Measurements from ENCODE around the gene HBS1L. TPM values are rescaled to one million over a fixed set of nuclear protein-coding genes. Genes with fewer than 3 reads are reported as not detected.

HBS1L gene
- total RNA-seq, 1 experiment from 2014 or later = 95.4 TPM

DNA sequence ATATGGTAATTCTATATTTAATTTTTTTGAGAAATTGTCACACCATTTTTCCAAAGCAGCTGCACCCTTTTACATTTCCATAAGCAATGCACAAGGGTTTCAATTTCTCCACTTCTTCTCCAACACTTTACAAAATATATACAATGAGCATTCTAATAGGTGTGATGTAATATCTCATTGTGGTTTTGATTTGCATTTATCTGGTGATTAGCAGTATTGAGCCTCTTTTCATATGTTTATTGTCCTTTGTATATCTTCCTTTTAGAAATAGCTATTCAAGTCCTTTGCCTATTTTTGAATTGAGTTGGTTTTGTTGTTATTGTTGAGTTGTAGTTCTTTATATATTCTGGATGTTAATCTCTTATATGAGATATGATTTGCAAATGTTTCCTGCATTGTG, 47.6 kb upstream of the HBS1L start:
- POLR2A ChIA-PET = no interaction called here
- DNase-seq (ENCODE audit: low spot score) (no peak), ATAC-seq (no peak)
- Mint-ChIP-seq H3K36me3 (no peaks in the 10 kb centered on the region), H3K27me3 (ENCODE audit: low read depth) (no peaks in the 10 kb centered on the region), H3K4me3 (no peak overlapping the region), H3K9me3 (no peaks in the 10 kb centered on the region), H3K27ac (no peak overlapping the region), H3K4me1 (no peaks in the 10 kb centered on the region)
- TF ChIP-seq HMGA2 (CRISPR knock-in tag; IDR thresholded peaks at IDR 0.05) (no peak), FOXK1 (CRISPR knock-in tag; IDR thresholded peaks at IDR 0.05) (no peak), EMX1 (CRISPR knock-in tag; IDR thresholded peaks at IDR 0.05) (no peak), RELA (CRISPR knock-in tag; IDR thresholded peaks at IDR 0.05; ENCODE audit: borderline replicate concordance) (no peak), NFATC4 (CRISPR knock-in tag; IDR thresholded peaks at IDR 0.05) (no peak), CREB1 (CRISPR knock-in tag; IDR thresholded peaks at IDR 0.05) (no peak), SP1 (CRISPR knock-in tag; conservative IDR thresholded peaks at IDR 0.05) (no peak), NR1H2 (CRISPR knock-in tag; IDR thresholded peaks at IDR 0.05) (no peak), GRHL2 (CRISPR knock-in tag; IDR thresholded peaks at IDR 0.05; ENCODE audit: insufficient replicate concordance, severe bottlenecking) (no peak), ZNF138 (CRISPR knock-in tag; conservative IDR thresholded peaks at IDR 0.05) (no peak), SOX15 (CRISPR knock-in tag; IDR thresholded peaks at IDR 0.05) (no peak), IRF2 (CRISPR knock-in tag; IDR thresholded peaks at IDR 0.05; ENCODE audit: borderline replicate concordance, low read depth) (no peak)
- TF ChIP-seq, protein P1, sequence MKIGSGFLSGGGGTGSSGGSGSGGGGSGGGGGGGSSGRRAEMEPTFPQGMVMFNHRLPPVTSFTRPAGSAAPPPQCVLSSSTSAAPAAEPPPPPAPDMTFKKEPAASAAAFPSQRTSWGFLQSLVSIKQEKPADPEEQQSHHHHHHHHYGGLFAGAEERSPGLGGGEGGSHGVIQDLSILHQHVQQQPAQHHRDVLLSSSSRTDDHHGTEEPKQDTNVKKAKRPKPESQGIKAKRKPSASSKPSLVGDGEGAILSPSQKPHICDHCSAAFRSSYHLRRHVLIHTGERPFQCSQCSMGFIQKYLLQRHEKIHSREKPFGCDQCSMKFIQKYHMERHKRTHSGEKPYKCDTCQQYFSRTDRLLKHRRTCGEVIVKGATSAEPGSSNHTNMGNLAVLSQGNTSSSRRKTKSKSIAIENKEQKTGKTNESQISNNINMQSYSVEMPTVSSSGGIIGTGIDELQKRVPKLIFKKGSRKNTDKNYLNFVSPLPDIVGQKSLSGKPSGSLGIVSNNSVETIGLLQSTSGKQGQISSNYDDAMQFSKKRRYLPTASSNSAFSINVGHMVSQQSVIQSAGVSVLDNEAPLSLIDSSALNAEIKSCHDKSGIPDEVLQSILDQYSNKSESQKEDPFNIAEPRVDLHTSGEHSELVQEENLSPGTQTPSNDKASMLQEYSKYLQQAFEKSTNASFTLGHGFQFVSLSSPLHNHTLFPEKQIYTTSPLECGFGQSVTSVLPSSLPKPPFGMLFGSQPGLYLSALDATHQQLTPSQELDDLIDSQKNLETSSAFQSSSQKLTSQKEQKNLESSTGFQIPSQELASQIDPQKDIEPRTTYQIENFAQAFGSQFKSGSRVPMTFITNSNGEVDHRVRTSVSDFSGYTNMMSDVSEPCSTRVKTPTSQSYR (CRISPR knock-in tag; IDR thresholded peaks at IDR 0.05) = no peak
- TF ChIP-seq, protein P2, sequence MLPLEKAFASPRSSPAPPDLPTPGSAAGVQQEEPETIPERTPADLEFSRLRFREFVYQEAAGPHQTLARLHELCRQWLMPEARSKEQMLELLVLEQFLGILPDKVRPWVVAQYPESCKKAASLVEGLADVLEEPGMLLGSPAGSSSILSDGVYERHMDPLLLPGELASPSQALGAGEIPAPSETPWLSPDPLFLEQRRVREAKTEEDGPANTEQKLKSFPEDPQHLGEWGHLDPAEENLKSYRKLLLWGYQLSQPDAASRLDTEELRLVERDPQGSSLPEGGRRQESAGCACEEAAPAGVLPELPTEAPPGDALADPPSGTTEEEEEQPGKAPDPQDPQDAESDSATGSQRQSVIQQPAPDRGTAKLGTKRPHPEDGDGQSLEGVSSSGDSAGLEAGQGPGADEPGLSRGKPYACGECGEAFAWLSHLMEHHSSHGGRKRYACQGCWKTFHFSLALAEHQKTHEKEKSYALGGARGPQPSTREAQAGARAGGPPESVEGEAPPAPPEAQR (CRISPR knock-in tag; IDR thresholded peaks at IDR 0.05) = no peak
- TF ChIP-seq, protein P3, sequence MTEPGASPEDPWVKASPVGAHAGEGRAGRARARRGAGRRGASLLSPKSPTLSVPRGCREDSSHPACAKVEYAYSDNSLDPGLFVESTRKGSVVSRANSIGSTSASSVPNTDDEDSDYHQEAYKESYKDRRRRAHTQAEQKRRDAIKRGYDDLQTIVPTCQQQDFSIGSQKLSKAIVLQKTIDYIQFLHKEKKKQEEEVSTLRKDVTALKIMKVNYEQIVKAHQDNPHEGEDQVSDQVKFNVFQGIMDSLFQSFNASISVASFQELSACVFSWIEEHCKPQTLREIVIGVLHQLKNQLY (CRISPR knock-in tag; IDR thresholded peaks at IDR 0.05) = no peak
- TF ChIP-seq, protein P4, sequence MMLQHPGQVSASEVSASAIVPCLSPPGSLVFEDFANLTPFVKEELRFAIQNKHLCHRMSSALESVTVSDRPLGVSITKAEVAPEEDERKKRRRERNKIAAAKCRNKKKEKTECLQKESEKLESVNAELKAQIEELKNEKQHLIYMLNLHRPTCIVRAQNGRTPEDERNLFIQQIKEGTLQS (CRISPR knock-in tag; conservative IDR thresholded peaks at IDR 0.05) = no peak
- TF ChIP-seq, protein P5, sequence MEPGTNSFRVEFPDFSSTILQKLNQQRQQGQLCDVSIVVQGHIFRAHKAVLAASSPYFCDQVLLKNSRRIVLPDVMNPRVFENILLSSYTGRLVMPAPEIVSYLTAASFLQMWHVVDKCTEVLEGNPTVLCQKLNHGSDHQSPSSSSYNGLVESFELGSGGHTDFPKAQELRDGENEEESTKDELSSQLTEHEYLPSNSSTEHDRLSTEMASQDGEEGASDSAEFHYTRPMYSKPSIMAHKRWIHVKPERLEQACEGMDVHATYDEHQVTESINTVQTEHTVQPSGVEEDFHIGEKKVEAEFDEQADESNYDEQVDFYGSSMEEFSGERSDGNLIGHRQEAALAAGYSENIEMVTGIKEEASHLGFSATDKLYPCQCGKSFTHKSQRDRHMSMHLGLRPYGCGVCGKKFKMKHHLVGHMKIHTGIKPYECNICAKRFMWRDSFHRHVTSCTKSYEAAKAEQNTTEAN (CRISPR knock-in tag; IDR thresholded peaks at IDR 0.05) = no peak
- CTCF ChIA-PET = no interaction called here

DNA sequence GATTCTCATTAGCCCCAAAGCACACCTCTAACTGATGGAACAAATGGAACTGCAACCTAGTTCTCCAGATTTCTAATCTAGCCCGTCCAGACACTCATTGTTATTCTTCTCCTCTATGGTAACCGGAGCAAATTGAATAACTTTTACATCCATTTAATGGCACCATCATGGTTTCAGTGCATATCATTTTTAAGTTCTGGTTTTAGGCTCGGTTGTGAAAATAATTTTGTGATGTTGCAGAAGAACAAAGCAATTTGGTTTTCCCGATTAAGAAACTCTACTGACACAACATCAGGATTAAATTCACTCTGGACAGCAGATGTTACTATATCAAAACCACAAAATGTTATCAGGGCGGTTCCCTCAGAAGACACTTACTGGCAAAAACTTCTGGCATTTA, 42.5 kb upstream of the HBS1L start:
- ATAC-seq (no peak), DNase-seq (ENCODE audit: low spot score) (no peak)
- Mint-ChIP-seq H3K9me3 (no peaks in the 10 kb centered on the region), H3K4me3 (no peak overlapping the region), H3K36me3 (no peaks in the 10 kb centered on the region), H3K4me1 (no peaks in the 10 kb centered on the region), H3K27ac (no peak overlapping the region), H3K27me3 (ENCODE audit: low read depth) (no peaks in the 10 kb centered on the region)
- ChIA-PET CTCF (no interaction called here), POLR2A (no interaction called here)
- no peak for TF ChIP-seq NR2C2 (CRISPR knock-in tag; IDR thresholded peaks at IDR 0.05)
- no peak for TF ChIP-seq CBFB (CRISPR knock-in tag; IDR thresholded peaks at IDR 0.05; ENCODE audit: low read depth)
- TF ChIP-seq, protein P6, sequence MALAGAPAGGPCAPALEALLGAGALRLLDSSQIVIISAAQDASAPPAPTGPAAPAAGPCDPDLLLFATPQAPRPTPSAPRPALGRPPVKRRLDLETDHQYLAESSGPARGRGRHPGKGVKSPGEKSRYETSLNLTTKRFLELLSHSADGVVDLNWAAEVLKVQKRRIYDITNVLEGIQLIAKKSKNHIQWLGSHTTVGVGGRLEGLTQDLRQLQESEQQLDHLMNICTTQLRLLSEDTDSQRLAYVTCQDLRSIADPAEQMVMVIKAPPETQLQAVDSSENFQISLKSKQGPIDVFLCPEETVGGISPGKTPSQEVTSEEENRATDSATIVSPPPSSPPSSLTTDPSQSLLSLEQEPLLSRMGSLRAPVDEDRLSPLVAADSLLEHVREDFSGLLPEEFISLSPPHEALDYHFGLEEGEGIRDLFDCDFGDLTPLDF (CRISPR knock-in tag; IDR thresholded peaks at IDR 0.05) = no peak
- TF ChIP-seq, protein P1 (CRISPR knock-in tag; IDR thresholded peaks at IDR 0.05) = no peak
- TF ChIP-seq, protein P7, sequence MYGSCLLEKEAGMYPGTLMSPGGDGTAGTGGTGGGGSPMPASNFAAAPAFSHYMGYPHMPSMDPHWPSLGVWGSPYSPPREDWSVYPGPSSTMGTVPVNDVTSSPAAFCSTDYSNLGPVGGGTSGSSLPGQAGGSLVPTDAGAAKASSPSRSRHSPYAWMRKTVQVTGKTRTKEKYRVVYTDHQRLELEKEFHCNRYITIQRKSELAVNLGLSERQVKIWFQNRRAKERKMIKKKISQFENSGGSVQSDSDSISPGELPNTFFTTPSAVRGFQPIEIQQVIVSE (CRISPR knock-in tag; IDR thresholded peaks at IDR 0.05; ENCODE audit: borderline replicate concordance) = no peak
- TF ChIP-seq TEAD1 (CRISPR knock-in tag; IDR thresholded peaks at IDR 0.05) = no peak
- TF ChIP-seq, protein P8, sequence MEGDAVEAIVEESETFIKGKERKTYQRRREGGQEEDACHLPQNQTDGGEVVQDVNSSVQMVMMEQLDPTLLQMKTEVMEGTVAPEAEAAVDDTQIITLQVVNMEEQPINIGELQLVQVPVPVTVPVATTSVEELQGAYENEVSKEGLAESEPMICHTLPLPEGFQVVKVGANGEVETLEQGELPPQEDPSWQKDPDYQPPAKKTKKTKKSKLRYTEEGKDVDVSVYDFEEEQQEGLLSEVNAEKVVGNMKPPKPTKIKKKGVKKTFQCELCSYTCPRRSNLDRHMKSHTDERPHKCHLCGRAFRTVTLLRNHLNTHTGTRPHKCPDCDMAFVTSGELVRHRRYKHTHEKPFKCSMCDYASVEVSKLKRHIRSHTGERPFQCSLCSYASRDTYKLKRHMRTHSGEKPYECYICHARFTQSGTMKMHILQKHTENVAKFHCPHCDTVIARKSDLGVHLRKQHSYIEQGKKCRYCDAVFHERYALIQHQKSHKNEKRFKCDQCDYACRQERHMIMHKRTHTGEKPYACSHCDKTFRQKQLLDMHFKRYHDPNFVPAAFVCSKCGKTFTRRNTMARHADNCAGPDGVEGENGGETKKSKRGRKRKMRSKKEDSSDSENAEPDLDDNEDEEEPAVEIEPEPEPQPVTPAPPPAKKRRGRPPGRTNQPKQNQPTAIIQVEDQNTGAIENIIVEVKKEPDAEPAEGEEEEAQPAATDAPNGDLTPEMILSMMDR (IDR thresholded peaks at IDR 0.05) = no peak
- no peak for TF ChIP-seq ZBTB21 (CRISPR knock-in tag; IDR thresholded peaks at IDR 0.05; ENCODE audit: borderline replicate concordance)

Data from WTC11 (cell line).